Subcutaneous adipose tissue (tissue), 4 donors: ENCODE measurements around the gene CRTAC1. TPM values are rescaled to one million over a fixed set of nuclear protein-coding genes. Genes with fewer than 3 reads are reported as not detected.

Source experiments
- CTCF ChIP-seq: fragments of 450-650 bp; IDR thresholded peaks from one replicate; pipeline ENCODE4 v1.5.1; 2016; ENCODE audit warnings: low read depth, mild to moderate bottlenecking, control low read depth, antibody characterized with exemption, moderate library complexity
- total RNA-seq, 4 donors: library from RNA; depleted of rRNA; stranded (reverse); fragments of >200 nt; gene quantifications; one replicate each; pipeline ENCODE4 v1.1.0, GENCODE V29; 2016

Gene CRTAC1
- total RNA-seq, 4 donors from 2014 or later = 0.51 to 1.5 (median 0.72) TPM

DNA sequence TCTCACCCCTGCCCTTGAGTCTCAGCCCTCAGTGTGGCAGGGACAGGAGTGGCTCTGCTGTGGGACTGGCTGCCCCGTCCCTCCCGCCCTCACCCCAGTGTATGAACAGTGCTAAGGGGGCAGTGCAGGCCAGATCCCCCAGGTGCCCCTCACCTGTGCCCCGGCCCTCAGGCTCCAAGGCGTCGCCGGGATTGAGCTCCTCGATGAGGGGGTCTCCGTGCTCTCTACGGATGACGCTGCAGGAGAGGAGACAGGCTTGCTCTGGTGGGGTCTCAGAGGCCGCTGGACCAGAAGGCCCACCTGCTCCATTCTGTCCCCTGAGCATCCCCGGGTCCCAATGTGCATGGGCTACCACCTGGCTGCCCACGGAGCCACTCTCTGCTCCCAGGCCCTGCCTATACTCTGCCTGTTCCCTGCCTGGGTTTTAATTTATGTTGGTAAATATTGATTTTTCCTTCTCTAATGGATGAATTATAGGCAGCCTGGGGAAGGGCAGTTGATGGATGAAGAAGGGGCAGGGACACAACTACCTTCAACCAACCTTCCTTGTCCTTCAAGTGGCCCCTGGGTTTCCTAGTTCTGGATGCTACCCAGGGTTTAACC, 133.6 kb downstream of the CRTAC1 start:
- TF ChIP-seq CTCF = no peak

GRCh38 chr10:97895915-97896314, 134.5 kb downstream of the CRTAC1 start:
- TF ChIP-seq CTCF = no peak

DNA sequence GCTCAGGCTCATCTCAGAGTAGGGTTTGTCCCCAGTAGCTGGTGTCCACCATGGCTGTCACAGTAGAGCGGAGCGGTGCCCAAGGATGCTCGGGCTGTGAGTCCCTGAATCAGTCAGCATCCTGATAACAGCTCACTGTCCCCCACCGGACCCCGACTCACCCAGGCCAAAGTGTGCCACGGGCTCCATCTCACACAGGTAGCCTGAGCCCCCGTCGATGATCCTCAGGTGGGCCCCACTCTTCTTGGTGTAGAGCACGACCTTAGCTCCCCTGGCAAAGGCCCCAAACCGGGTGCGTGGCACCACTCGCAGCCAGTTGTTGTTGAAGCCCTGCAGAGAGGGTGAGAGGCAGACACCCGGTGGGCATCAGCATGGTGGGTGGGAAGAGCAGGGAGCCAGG, 135.3 kb downstream of the CRTAC1 start:
- TF ChIP-seq CTCF = no peak

DNA sequence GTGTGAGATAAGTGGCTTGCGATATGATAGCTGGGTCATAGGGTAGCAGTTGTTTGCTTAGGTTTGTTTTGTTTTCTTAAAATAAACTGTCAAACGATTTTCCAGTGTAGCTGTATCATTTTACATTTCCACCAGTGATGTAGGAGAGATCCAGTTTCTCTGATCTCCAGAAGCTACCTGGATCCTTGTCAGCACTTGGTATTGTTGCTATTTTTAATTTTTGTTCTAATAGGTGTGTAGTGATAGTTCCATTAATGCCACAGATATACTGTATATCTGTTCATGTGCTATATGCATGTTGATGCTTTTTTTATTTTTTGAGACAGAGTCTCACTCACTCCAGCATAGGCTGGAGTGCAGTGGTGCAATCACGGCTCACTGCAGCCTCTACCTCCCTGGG, 136.3 kb downstream of the CRTAC1 start:
- TF ChIP-seq CTCF = no peak

DNA sequence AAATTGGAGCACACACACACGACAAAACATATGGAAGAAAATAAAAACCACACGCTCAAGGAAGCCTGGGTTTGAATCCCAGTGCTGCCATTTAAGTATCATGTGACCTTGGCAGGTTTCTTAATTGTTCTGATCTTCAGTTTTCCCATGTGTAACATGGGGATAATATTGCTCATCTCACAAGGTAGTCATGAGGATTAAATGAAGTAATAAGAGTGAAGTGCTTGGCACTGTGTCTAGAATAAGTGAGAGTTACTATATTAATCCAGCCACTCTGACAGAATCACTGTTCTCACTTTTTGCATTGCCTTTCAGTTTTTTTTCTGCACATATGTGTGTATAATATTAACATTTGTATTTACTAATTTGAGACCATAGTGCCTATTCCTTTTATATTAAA, 137.5 kb downstream of the CRTAC1 start:
- no peak for TF ChIP-seq CTCF

DNA sequence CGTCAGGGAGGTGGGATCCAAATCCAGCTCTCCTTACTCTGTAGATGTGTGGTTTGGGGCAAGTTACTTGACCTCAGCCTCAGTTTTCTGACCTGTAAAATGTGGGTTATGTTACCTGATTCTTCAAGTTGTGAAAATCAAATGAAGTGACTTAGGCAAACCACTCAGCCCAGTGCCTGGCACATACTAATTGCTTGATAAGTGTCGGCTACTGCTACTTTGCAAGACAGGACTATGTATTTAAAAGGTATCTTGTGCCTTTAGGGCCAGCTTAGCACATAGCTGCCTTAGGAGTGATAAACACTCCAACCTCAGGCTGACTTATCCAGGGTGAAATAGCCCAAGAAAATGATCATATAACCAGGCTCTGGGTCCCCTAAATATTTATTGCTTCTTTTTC, 137.9 kb downstream of the CRTAC1 start:
- no peak for TF ChIP-seq CTCF

DNA sequence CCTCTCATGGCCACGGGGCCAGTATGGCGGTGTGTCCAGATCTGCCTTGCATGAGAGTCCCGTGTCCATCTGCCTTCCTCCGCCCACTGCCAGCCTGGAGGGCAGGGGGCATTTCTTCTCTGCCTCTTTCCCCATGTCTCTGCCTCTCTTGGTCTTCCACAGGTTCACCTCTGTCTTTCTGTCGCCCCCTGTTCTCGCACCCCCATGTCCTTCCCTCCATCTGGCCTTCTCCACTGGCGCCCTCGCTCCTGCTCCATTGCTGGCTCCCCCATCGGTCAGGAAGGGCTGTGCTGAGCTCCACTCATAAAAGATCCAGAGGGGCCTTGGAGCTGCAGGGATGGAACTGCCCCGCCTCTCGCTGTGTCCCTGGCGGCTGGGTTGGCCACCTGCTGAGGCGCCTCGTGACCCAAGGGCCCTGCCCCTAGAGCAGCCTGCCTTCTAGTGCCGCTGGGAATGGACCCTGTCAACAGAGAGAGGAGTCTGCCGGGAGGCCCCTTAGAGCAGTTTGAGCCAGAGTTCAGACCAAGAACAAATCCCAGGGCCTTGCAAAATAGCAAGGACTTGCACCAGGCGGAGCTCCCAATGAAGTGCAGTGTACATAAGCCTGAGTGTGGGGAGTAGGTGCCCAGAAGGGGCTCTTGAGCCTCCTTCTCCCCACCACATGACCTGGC, 138.8 kb downstream of the CRTAC1 start:
- TF ChIP-seq CTCF = no peak
